ENCODE data around the gene GPR135.

- TF ChIP-seq CTCF (IDR thresholded peaks at IDR 0.05) = no peak
- TF ChIP-seq POLR2AphosphoS5 (IDR thresholded peaks at IDR 0.05) = no peak
Observed at GRCh38 chr14:59474172-59474571, 9.0 kb upstream of the GPR135 start.
